HAP-1 (cell line): ENCODE measurements around the gene SERINC4.
A peak's percentile ranks its signal among the peaks of the same experiment; 100 is the strongest.

Experiments
- DNase-seq, 2 experiments: peaks; one replicate each; pipeline ENCODE4 v3.0.0-alpha.2; 2016 to 2020; ENCODE audit warnings: low spot score in 2 of 2
- H3K27me3 ChIP-seq: fragments of 250-450 bp; sonication (Bioruptor Pico); 2 replicates; pipeline ENCODE4 v1.5.1; 2020; ENCODE audit warnings: low read depth, mild to moderate bottlenecking, moderate library complexity
- H3K36me3 ChIP-seq: fragments of 250-450 bp; sonication (Bioruptor Pico); replicated peaks from 2 replicates; pipeline ENCODE4 v1.5.1; 2020; ENCODE audit warnings: mild to moderate bottlenecking
- H3K4me1 ChIP-seq: fragments of 250-450 bp; sonication (Bioruptor Pico); 2 replicates; pipeline ENCODE4 v1.5.1; 2020; ENCODE audit warnings: mild to moderate bottlenecking
- H3K4me3 ChIP-seq: fragments of 250-450 bp; sonication (Bioruptor Pico); 2 replicates; pipeline ENCODE4 v1.5.1; 2020; ENCODE audit warnings: mild to moderate bottlenecking, moderate library complexity
- H3K9me3 ChIP-seq: fragments of 250-450 bp; sonication (Bioruptor Pico); 2 replicates; pipeline ENCODE4 v1.5.1; 2020; ENCODE audit warnings: mild to moderate bottlenecking, moderate library complexity
- in situ Hi-C: fragments of 300-500 bp; cut with MboI; formaldehyde crosslinking; loops from 3 replicates; pipeline ENCODE4 v1.14.3; 2020; ENCODE audit warnings: low sequenced_read_pairs, inconsistent platforms, mixed read lengths

Gene SERINC4

GRCh38 chr15:43791993-43792760 lies 7.8 kb downstream of the SERINC4 start, which contains the start of gene SERF2:
Gene SERF2 (plus strand): TSS chr15:43792320. CDS start chr15:43792377, 57 bp downstream.
- H3K27me3 ChIP-seq, result no peaks in the 10 kb centered on the region
- peak; percentile 97 to 100 for DNase-seq
- in situ Hi-C loops, result no loop called here
- H3K36me3 ChIP-seq, result peaks cover 45% of the 10 kb centered on the region
- H3K4me3 ChIP-seq, result peak within 1 kb of the TSS; percentile 98
- no peaks in the 10 kb centered on the region for H3K9me3 ChIP-seq
- peaks cover 19% of the 10 kb centered on the region for H3K4me1 ChIP-seq

GRCh38 chr15:43789409-43789808 lies 10.6 kb downstream of the SERINC4 start:
- no peak overlapping the region for H3K4me3 ChIP-seq
- in situ Hi-C loops, result no loop called here
- no peak for DNase-seq
- peaks cover 21% of the 10 kb centered on the region for H3K36me3 ChIP-seq
- no peaks in the 10 kb centered on the region for H3K27me3 ChIP-seq
- no peaks in the 10 kb centered on the region for H3K9me3 ChIP-seq
- peaks cover 19% of the 10 kb centered on the region for H3K4me1 ChIP-seq

GRCh38 chr15:43779016-43779415 lies 21.0 kb downstream of the SERINC4 start:
- no peaks in the 10 kb centered on the region for H3K27me3 ChIP-seq
- in situ Hi-C loops, result no loop called here
- peaks cover 20% of the 10 kb centered on the region for H3K4me1 ChIP-seq
- DNase-seq, result no peak
- H3K36me3 ChIP-seq, result peaks cover 7% of the 10 kb centered on the region; the same call in 1 of the 2 replicates
- no peak overlapping the region for H3K4me3 ChIP-seq
- no peaks in the 10 kb centered on the region for H3K9me3 ChIP-seq

- no peaks in the 10 kb centered on the region for H3K9me3 ChIP-seq
- no peaks in the 10 kb centered on the region for H3K27me3 ChIP-seq
- peaks cover 20% of the 10 kb centered on the region for H3K4me1 ChIP-seq
- in situ Hi-C loops, result no loop called here
- peaks cover 17% of the 10 kb centered on the region for H3K36me3 ChIP-seq
- peak; percentile 65 to 83 for DNase-seq
- H3K4me3 ChIP-seq, result peak overlapping the region; percentile 59
Measured at GRCh38 chr15:43777267-43777914, 22.6 kb downstream of the SERINC4 start.

GRCh38 chr15:43776718-43777266 lies 23.2 kb downstream of the SERINC4 start, which contains the start of gene ELL3:
Gene ELL3 (minus strand): TSS chr15:43776966. CDS start chr15:43776901, 65 bp downstream.
- in situ Hi-C loops, result no loop called here
- no peaks in the 10 kb centered on the region for H3K9me3 ChIP-seq
- peaks cover 20% of the 10 kb centered on the region for H3K4me1 ChIP-seq
- DNase-seq, result peak; percentile 67 to 90
- H3K4me3 ChIP-seq, result peak within 1 kb of the TSS; percentile 59
- H3K27me3 ChIP-seq, result no peaks in the 10 kb centered on the region
- peaks cover 23% of the 10 kb centered on the region for H3K36me3 ChIP-seq

GRCh38 chr15:43776101-43776717 lies 23.8 kb downstream of the SERINC4 start:
- peak in 1 of 2 experiments; percentile 58 for DNase-seq
- Histone ChIP-seq H3K9me3 (no peaks in the 10 kb centered on the region), H3K27me3 (no peaks in the 10 kb centered on the region), H3K4me3 (peak overlapping the region; percentile 59), H3K4me1 (peaks cover 20% of the 10 kb centered on the region), H3K36me3 (peaks cover 28% of the 10 kb centered on the region)
- in situ Hi-C loops, result no loop called here

- Histone ChIP-seq H3K36me3 (peaks cover 36% of the 10 kb centered on the region), H3K27me3 (no peaks in the 10 kb centered on the region), H3K4me3 (peak overlapping the region; percentile 59; the same call in 1 of the 2 replicates), H3K4me1 (peaks cover 20% of the 10 kb centered on the region), H3K9me3 (no peaks in the 10 kb centered on the region)
- in situ Hi-C loops, result no loop called here
- peak; percentile 45 to 71 for DNase-seq
Measured at GRCh38 chr15:43775411-43775965, 24.5 kb downstream of the SERINC4 start.

GRCh38 chr15:43774062-43774461 lies 26.0 kb downstream of the SERINC4 start:
- Histone ChIP-seq H3K9me3 (no peaks in the 10 kb centered on the region), H3K36me3 (peaks cover 49% of the 10 kb centered on the region), H3K4me1 (peaks cover 20% of the 10 kb centered on the region), H3K4me3 (no peak overlapping the region), H3K27me3 (no peaks in the 10 kb centered on the region)
- DNase-seq, result no peak
- in situ Hi-C loops, result no loop called here

- no peaks in the 10 kb centered on the region for H3K27me3 ChIP-seq
- no peaks in the 10 kb centered on the region for H3K9me3 ChIP-seq
- peaks cover 62% of the 10 kb centered on the region for H3K36me3 ChIP-seq
- in situ Hi-C loops, result no loop called here
- H3K4me1 ChIP-seq, result peaks cover 15% of the 10 kb centered on the region
- no peak overlapping the region for H3K4me3 ChIP-seq
- DNase-seq, result no peak
Measured at GRCh38 chr15:43772624-43773023, 27.4 kb downstream of the SERINC4 start.

GRCh38 chr15:43771816-43772215 lies 28.2 kb downstream of the SERINC4 start:
- in situ Hi-C loops, result no loop called here
- no peaks in the 10 kb centered on the region for H3K9me3 ChIP-seq
- no peak overlapping the region for H3K4me3 ChIP-seq
- no peak for DNase-seq
- H3K27me3 ChIP-seq, result no peaks in the 10 kb centered on the region
- peaks cover 13% of the 10 kb centered on the region for H3K4me1 ChIP-seq
- peaks cover 69% of the 10 kb centered on the region for H3K36me3 ChIP-seq

GRCh38 chr15:43769584-43770228 lies 30.3 kb downstream of the SERINC4 start:
- in situ Hi-C loops, result no loop called here
- no peak overlapping the region for H3K4me3 ChIP-seq
- peak; percentile 62 to 81 for DNase-seq
- no peaks in the 10 kb centered on the region for H3K4me1 ChIP-seq
- H3K27me3 ChIP-seq, result no peaks in the 10 kb centered on the region
- H3K36me3 ChIP-seq, result peaks cover 90% of the 10 kb centered on the region
- no peaks in the 10 kb centered on the region for H3K9me3 ChIP-seq

GRCh38 chr15:43763819-43764446 lies 36.1 kb downstream of the SERINC4 start:
- no peaks in the 10 kb centered on the region for H3K27me3 ChIP-seq
- in situ Hi-C loops, result no loop called here
- peaks cover 91% of the 10 kb centered on the region for H3K36me3 ChIP-seq
- H3K9me3 ChIP-seq, result no peaks in the 10 kb centered on the region
- no peak for DNase-seq
- no peak overlapping the region for H3K4me3 ChIP-seq
- no peaks in the 10 kb centered on the region; the same call in 1 of the 2 replicates for H3K4me1 ChIP-seq
